ENCODE measurements around the gene SH3D19.

- TF ChIP-seq, protein P1, sequence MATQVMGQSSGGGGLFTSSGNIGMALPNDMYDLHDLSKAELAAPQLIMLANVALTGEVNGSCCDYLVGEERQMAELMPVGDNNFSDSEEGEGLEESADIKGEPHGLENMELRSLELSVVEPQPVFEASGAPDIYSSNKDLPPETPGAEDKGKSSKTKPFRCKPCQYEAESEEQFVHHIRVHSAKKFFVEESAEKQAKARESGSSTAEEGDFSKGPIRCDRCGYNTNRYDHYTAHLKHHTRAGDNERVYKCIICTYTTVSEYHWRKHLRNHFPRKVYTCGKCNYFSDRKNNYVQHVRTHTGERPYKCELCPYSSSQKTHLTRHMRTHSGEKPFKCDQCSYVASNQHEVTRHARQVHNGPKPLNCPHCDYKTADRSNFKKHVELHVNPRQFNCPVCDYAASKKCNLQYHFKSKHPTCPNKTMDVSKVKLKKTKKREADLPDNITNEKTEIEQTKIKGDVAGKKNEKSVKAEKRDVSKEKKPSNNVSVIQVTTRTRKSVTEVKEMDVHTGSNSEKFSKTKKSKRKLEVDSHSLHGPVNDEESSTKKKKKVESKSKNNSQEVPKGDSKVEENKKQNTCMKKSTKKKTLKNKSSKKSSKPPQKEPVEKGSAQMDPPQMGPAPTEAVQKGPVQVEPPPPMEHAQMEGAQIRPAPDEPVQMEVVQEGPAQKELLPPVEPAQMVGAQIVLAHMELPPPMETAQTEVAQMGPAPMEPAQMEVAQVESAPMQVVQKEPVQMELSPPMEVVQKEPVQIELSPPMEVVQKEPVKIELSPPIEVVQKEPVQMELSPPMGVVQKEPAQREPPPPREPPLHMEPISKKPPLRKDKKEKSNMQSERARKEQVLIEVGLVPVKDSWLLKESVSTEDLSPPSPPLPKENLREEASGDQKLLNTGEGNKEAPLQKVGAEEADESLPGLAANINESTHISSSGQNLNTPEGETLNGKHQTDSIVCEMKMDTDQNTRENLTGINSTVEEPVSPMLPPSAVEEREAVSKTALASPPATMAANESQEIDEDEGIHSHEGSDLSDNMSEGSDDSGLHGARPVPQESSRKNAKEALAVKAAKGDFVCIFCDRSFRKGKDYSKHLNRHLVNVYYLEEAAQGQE (IDR thresholded peaks at IDR 0.05; ENCODE audit: low read depth) = no peak
- TF ChIP-seq TAF1 (IDR thresholded peaks at IDR 0.05; ENCODE audit: low read depth) (no peak), EP300 (IDR thresholded peaks at IDR 0.05; ENCODE audit: borderline replicate concordance) (no peak), CREB1 (IDR thresholded peaks at IDR 0.05; ENCODE audit: low read depth) (no peak), CEBPB (IDR thresholded peaks at IDR 0.05) (no peak), RAD21 (IDR thresholded peaks at IDR 0.05; ENCODE audit: low read depth) (no peak), FOXM1 (IDR thresholded peaks at IDR 0.05; ENCODE audit: borderline replicate concordance, low read depth) (no peak), NFIC (IDR thresholded peaks at IDR 0.05) (no peak), TEAD4 (IDR thresholded peaks at IDR 0.05) (no peak; the same call in 1 of the 2 replicates)
- TF ChIP-seq, protein P2, sequence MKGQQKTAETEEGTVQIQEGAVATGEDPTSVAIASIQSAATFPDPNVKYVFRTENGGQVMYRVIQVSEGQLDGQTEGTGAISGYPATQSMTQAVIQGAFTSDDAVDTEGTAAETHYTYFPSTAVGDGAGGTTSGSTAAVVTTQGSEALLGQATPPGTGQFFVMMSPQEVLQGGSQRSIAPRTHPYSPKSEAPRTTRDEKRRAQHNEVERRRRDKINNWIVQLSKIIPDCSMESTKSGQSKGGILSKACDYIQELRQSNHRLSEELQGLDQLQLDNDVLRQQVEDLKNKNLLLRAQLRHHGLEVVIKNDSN (IDR thresholded peaks at IDR 0.05) = no peak
Measured at GRCh38 chr4:151324124-151324751, 1.2 kb downstream of the SH3D19 start.

Data from Ishikawa (cell line).